Measurements from ENCODE around the gene ATRAID. TPM values are rescaled to one million over a fixed set of nuclear protein-coding genes. Genes with fewer than 3 reads are reported as not detected.
A peak's percentile ranks its signal among the peaks of the same experiment; 100 is the strongest.

Gene ATRAID
- total RNA-seq, 4 donors from 2014 or later: 109 to 177 (median 141) TPM

GRCh38 chr2:27199241-27199640 is 12.6 kb upstream of the ATRAID start:
- Histone ChIP-seq H3K9me3 (no peaks in the 10 kb centered on the region), H3K4me3 (no peak overlapping the region), H3K36me3 (peaks cover 44% of the 10 kb centered on the region), H3K27me3 (no peaks in the 10 kb centered on the region), H3K4me1 (no peaks in the 10 kb centered on the region), H3K27ac (no peak overlapping the region)
- TF ChIP-seq CTCF (IDR thresholded peaks at IDR 0.05) (no peak), POLR2A (IDR thresholded peaks at IDR 0.05) (no peak), POLR2AphosphoS5 (IDR thresholded peaks at IDR 0.05) (no peak), EP300 (IDR thresholded peaks at IDR 0.05) (no peak)
- DNase-seq (ENCODE audit: low spot score in 2 of 2): peak in 1 of 2 donors; percentile 15
- 74% methylated on average over 2 of the region's 2 CpGs for WGBS

GRCh38 chr2:27201675-27202074 is 10.2 kb upstream of the ATRAID start:
- Histone ChIP-seq H3K4me1 (no peaks in the 10 kb centered on the region), H3K4me3 (no peak overlapping the region), H3K36me3 (peaks cover 66% of the 10 kb centered on the region), H3K9me3 (no peaks in the 10 kb centered on the region), H3K27me3 (no peaks in the 10 kb centered on the region), H3K27ac (no peak overlapping the region)
- WGBS: 90% methylated on average over 7 of the region's 7 CpGs
- peak in 1 of 2 donors; percentile 63 for DNase-seq (ENCODE audit: low spot score in 2 of 2)
- no peak for TF ChIP-seq POLR2A (IDR thresholded peaks at IDR 0.05)
- no peak for TF ChIP-seq EP300 (IDR thresholded peaks at IDR 0.05)
- TF ChIP-seq POLR2AphosphoS5 (IDR thresholded peaks at IDR 0.05): no peak
- TF ChIP-seq CTCF (IDR thresholded peaks at IDR 0.05): no peak

- Histone ChIP-seq H3K4me1 (no peaks in the 10 kb centered on the region), H3K4me3 (no peak overlapping the region), H3K36me3 (peaks cover 76% of the 10 kb centered on the region), H3K9me3 (no peaks in the 10 kb centered on the region), H3K27me3 (no peaks in the 10 kb centered on the region), H3K27ac (no peak overlapping the region)
- WGBS: 87% methylated on average over 2 of the region's 2 CpGs
- no peak for TF ChIP-seq EP300 (IDR thresholded peaks at IDR 0.05)
- no peak for TF ChIP-seq POLR2AphosphoS5 (IDR thresholded peaks at IDR 0.05)
- TF ChIP-seq POLR2A (IDR thresholded peaks at IDR 0.05): no peak
- no peak for TF ChIP-seq CTCF (IDR thresholded peaks at IDR 0.05)
- DNase-seq (ENCODE audit: low spot score in 2 of 2): peak in 1 of 2 donors; percentile 16
Observed at GRCh38 chr2:27202854-27203253, 9.0 kb upstream of the ATRAID start.

- DNase-seq (ENCODE audit: low spot score in 2 of 2): peak in 1 of 2 donors; percentile 67
- Histone ChIP-seq H3K4me3 (no peak overlapping the region), H3K27ac (no peak overlapping the region), H3K9me3 (no peaks in the 10 kb centered on the region), H3K4me1 (no peaks in the 10 kb centered on the region), H3K36me3 (peaks cover 85% of the 10 kb centered on the region), H3K27me3 (no peaks in the 10 kb centered on the region)
- WGBS: 91% methylated on average over 9 of the region's 9 CpGs
- TF ChIP-seq POLR2AphosphoS5 (IDR thresholded peaks at IDR 0.05): no peak
- no peak for TF ChIP-seq CTCF (IDR thresholded peaks at IDR 0.05)
- TF ChIP-seq EP300 (IDR thresholded peaks at IDR 0.05): no peak
- no peak for TF ChIP-seq POLR2A (IDR thresholded peaks at IDR 0.05)
Observed at GRCh38 chr2:27203741-27204140, 8.1 kb upstream of the ATRAID start.

GRCh38 chr2:27204566-27204965 is 7.3 kb upstream of the ATRAID start:
- Histone ChIP-seq H3K36me3 (peaks cover 85% of the 10 kb centered on the region), H3K27ac (no peak overlapping the region), H3K4me1 (peaks cover 2% of the 10 kb centered on the region), H3K4me3 (no peak overlapping the region), H3K9me3 (no peaks in the 10 kb centered on the region), H3K27me3 (no peaks in the 10 kb centered on the region)
- 87% methylated on average over 8 of the region's 8 CpGs for WGBS
- DNase-seq (ENCODE audit: low spot score in 2 of 2): peak in 1 of 2 donors; percentile 66
- no peak for TF ChIP-seq POLR2AphosphoS5 (IDR thresholded peaks at IDR 0.05)
- no peak for TF ChIP-seq POLR2A (IDR thresholded peaks at IDR 0.05)
- TF ChIP-seq EP300 (IDR thresholded peaks at IDR 0.05): no peak
- no peak for TF ChIP-seq CTCF (IDR thresholded peaks at IDR 0.05)
